ENCODE measurements around the gene GNB1L.

Gene GNB1L

GRCh38 chr22:19854778-19855503, at the start of gene GNB1L, which contains the start of gene RTL10:
GNB1L (minus strand) TSS chr22:19854874; CDS start chr22:19821355, 33,519 bp downstream.
RTL10 (minus strand) TSS chr22:19854874; CDS start chr22:19852261, 2,613 bp downstream.
- peak; percentile 80 for DNase-seq

- no peak for DNase-seq
These were observed 49.6 kb upstream of the GNB1L start for GRCh38 chr22:19904174-19904856.

- no peak for DNase-seq
These were observed 48.8 kb upstream of the GNB1L start for GRCh38 chr22:19903513-19903912.

- no peak for DNase-seq
These were observed 48.4 kb upstream of the GNB1L start for GRCh38 chr22:19903031-19903430.

GRCh38 chr22:19902245-19902715, 47.6 kb upstream of the GNB1L start:
- no peak for DNase-seq

GRCh38 chr22:19901577-19902244, 47.0 kb upstream of the GNB1L start:
- DNase-seq = no peak

GRCh38 chr22:19900707-19901436, 46.2 kb upstream of the GNB1L start:
- DNase-seq = no peak

GRCh38 chr22:19898831-19899567, 44.3 kb upstream of the GNB1L start:
- DNase-seq = no peak

GRCh38 chr22:19898145-19898544, 43.5 kb upstream of the GNB1L start:
- no peak for DNase-seq

GRCh38 chr22:19897726-19898125, 43.1 kb upstream of the GNB1L start:
- DNase-seq = no peak

- DNase-seq = no peak
These were observed 42.1 kb upstream of the GNB1L start for GRCh38 chr22:19896665-19897355.

- DNase-seq = no peak
These were observed 40.6 kb upstream of the GNB1L start for GRCh38 chr22:19895160-19895849.

GRCh38 chr22:19893363-19893762, 38.7 kb upstream of the GNB1L start:
- DNase-seq = no peak

GRCh38 chr22:19892925-19893324, 38.3 kb upstream of the GNB1L start:
- no peak for DNase-seq

GRCh38 chr22:19892257-19892879, 37.7 kb upstream of the GNB1L start:
- peak; percentile 45 for DNase-seq

GRCh38 chr22:19891317-19892256, 36.9 kb upstream of the GNB1L start:
- DNase-seq = peak; percentile 65

- no peak for DNase-seq
These were observed 36.0 kb upstream of the GNB1L start for GRCh38 chr22:19890502-19891316.

- no peak for DNase-seq
These were observed 35.3 kb upstream of the GNB1L start for GRCh38 chr22:19889951-19890350.
